Activated CD4-positive, CD25-positive, alpha-beta regulatory T cell treated with anti-CD3 and anti-CD28 coated beads, Interleukin-2, amount 50 U/mL, for 24 hours (primary cell): ENCODE data around the gene LY6G5B.
A peak's percentile ranks its signal among the peaks of the same experiment; 100 is the strongest.
"Not testable (repeated sequence)": the region's sequence is repeated elsewhere in the genome, so short reads cannot be mapped to it uniquely, and the experiment has no call there.

ENCODE experiments used
- ATAC-seq, 2 donors: fragments of 150-1000 bp; cut with Tn5 transposase; one replicate each; pipeline ENCODE4 v1.10.0; 2021; ENCODE audit warnings: mild to moderate bottlenecking in 1 of 2, moderate library complexity in 1 of 2

LY6G5B gene

GRCh38 chr6:31691564-31692108 lies 21.9 kb downstream of the LY6G5B start:
- no peak for ATAC-seq

DNA sequence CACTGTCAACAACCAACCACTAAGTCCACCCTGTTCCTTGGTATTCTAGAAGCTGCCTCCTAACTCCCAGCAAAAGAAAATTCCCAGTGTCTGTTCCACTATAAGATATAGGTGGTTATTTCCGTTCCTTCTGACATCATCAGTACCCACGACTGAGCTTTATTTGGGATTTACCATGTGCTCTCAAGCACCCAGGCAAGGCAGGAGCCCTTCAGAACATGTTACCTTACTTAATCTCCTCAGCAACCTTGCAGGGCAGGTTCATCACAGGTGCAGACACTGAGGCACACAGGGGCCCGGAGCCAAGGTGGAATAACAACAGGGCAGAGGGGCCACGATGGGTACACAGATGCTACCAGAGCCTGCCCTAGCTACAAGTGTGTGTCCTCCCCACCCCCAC lies 22.6 kb downstream of the LY6G5B start:
- no peak for ATAC-seq

DNA sequence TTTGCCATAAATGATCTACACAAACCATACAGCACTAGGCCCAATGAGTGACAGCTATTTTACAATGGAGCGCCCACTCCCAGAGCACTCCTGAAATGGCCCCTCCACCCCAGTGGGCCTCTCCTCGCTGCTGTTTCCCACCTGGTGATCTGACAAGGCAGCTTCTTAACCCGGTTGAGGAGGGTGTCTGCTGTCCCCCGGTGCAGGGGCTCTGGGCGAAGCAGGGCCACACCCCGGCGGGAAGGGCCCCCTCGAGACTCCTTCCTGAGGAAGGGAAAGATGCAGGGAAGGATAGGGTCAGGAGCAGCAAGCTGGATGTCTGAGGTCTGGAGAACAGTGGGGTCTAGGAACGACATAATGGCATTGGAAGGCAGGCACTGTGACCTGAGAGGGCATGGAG lies 23.1 kb downstream of the LY6G5B start:
- ATAC-seq: no peak

- ATAC-seq: no peak
Observed at GRCh38 chr6:31693535-31693934, 23.8 kb downstream of the LY6G5B start.

DNA sequence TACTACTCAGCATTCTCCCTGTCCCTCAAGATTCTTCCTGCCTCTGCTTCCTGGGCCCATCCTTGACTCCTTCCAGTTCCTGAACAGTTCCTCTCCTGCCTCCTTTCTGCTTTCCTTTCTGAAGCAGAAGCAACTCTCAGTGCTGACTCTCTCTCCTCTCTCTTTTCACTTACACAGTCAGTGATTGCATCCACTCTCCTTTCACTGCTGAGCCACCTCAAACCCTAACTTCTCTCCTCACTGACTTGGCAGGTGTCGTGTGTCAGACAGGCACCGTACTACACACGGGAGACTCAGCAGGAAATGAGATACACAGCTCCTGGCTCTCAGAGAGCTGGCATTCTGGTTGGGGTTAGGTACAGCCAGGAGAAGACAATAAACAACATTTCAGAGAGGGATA lies 27.8 kb downstream of the LY6G5B start:
- peak in 1 of 2 donors; percentile 60 for ATAC-seq

- no peak for ATAC-seq
Observed at GRCh38 chr6:31700740-31701401, 31.1 kb downstream of the LY6G5B start.

GRCh38 chr6:31701666-31702404 lies 32.1 kb downstream of the LY6G5B start:
- no peak for ATAC-seq

DNA sequence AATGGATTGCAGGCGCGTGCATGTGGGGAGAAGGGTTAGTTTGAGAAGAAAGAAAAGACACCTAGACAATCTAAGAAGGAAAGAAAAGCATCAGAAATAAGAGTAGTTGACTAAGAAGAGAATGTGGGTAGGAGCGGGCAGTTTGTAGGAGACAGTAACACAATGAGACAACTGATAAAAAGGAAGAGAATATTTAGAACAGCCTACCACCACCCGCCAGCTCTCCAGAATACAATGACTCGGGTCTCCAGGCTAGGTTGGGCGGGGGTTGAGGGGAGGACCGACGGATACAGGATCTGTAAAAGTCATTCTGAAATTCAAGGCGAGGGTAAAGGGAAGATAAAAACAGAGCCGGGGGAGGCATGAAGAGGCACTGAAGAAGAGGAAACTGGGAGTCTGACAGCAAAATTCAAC lies 32.6 kb downstream of the LY6G5B start:
- ATAC-seq: peak; percentile 5 to 11

- ATAC-seq: peak; percentile 96 to 97
Observed at GRCh38 chr6:31702819-31703716, 33.3 kb downstream of the LY6G5B start, which contains the start of gene ABHD16A. TSS of gene ABHD16A (minus strand) at chr6:31703324. CDS start at chr6:31703281, 43 bp downstream.

DNA sequence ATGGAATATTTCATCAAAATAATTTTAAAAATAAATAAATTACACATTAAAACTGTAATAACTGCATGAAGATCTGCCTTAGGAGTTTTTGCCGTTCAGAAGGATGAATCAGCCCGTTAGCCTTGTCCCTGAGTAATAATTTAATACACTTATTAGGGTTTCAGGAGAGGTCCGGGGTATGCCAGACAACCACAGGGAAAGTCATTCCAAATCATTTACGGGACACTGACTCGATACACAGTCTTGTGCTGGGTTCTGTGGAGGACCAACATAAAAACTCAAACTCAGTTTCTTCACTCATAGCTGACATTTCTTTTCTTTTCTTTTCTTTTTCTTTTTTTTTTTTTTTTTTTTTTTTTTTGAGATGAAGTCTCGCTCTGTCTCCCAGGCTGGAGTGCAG lies 36.2 kb downstream of the LY6G5B start:
- no peak for ATAC-seq

- ATAC-seq: no peak
Observed at GRCh38 chr6:31706599-31706998, 36.8 kb downstream of the LY6G5B start, which contains the start of gene LY6G6F. TSS of gene LY6G6F (plus strand) at chr6:31706866. CDS start at chr6:31706907, 41 bp downstream.

- no peak for ATAC-seq
Observed at GRCh38 chr6:31707701-31708100, 37.9 kb downstream of the LY6G5B start.

- ATAC-seq: no peak
Observed at GRCh38 chr6:31708224-31708623, 38.4 kb downstream of the LY6G5B start.

- not testable (repeated sequence) for ATAC-seq
Observed at GRCh38 chr6:31709157-31709556, 39.4 kb downstream of the LY6G5B start.

DNA sequence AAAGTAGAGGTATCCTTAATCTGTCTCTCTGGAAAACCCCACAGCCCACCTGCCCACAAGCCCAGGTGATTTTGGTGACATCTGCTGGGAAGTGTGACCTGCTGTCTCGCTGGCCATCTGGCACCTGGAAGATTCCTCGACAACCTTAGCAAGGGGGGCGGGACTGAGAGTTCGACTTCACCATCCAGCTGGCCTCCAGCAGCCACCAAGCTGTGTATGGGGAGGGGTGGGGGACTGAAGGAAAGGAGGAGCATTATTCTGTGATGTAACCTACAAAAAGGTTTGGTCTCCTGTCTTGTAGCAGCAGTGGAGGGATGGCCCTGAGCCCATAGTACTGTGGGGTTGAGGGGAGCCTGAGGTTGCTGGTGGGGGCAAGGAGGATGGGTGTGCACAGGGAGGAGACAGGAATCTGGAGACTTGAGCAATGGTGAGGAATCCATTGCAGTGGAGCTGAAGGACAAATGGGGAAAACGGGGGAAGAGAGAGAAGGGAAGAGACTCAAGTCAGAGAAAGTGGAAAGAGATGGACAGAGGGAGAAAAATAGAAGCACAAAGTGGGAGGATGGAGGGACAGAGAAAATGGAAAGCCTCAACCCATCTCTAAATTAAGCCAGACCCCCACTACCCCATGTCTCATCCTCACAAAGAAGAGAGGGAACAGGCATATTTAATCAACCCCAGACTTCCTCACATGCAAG lies 40.9 kb downstream of the LY6G5B start:
- no peak for ATAC-seq

DNA sequence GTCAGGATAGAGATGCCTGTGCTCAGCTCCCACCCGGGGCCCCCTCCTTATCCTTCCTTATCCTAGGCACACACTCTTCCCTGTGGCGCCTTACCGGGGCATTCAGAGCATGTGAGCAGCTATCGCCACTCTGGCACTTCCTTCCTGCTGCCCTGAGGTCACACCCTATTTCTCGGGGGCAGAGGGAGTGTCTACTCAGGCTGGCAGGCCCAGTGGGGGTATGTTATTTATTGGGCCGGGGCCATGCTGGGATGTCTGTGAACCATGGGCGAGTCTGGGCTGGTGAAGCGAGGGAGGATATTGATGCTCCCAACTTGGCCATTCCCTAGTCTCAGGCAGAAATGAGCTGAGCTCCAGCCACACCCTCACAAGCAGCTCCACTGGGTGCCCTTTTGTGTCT lies 41.5 kb downstream of the LY6G5B start:
- ATAC-seq: no peak

DNA sequence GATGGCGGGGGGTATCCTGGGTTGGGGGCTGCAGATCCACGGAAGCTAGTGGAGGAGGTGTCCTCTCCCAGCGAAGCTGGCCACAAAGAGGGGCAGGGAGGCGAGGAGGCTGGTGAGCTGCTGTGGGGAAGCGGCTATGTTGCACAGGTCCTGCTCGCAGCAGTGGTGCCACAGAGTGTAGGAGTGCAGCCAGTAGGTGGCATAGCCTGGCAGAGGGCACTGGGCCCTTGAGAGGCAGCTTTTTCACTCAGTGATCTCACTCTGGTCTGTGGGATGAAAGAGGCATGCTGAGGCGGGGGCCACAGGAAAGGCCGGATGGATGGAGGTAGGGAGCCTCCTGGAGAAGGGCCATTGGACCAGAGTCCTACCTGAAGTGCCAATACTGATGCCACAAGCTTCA lies 42.5 kb downstream of the LY6G5B start:
- peak in 1 of 2 donors; percentile 45 for ATAC-seq

DNA sequence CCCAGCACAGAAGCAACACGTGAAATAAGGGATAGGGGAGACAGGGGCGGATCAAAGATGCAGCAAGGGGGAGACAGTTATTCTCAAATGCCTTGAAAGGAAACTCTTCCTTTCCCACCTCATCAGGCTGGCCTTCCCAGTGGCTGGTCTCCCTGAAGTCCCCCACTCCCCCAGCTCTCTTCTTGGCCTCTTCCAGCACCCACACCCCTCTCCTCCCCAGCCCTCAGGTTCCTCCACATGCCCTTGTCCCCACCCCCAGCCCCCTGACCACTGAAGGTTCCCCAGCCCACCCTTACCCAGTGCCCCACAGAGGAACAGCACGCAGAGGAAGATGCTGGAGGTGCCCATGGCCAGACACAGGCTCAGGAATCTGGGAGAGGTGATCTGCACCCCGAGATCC lies 43.7 kb downstream of the LY6G5B start:
- no peak for ATAC-seq

DNA sequence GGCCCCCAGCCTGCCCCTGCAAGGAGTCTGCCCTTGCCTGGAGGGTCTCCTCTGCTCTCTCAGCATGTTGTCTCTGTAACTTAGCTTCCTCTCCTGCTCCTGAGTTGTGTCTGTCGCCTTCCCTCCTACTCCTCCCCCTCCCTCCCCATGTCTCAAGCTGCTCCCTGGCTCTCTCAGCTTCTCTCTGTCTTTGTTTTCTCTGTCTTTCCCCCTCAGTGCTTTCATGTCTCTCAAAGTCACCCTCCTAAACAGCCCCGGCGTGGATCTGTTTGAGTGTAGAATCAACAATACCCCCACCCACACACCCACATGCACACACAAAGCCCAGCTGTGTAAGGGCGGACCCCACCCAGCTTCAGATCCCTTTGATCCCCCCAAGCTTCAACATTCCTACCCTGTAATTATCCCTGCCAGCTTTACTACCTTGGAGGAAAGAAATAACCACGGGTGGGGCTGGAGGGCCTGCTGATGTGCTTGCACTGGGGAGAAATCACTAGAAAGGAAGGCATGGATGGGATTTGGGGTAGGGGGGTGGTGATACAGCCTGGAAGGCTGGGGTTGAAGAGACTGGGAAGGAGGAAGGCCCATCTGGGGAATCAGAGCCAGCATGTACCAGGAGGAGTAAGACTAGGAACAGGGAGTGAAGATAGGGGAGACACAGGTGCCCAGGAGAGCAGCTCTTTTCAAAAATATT lies 44.4 kb downstream of the LY6G5B start:
- ATAC-seq: no peak

GRCh38 chr6:31715022-31715958 lies 45.5 kb downstream of the LY6G5B start, which contains the start of gene LY6G6D:
TSS of gene LY6G6D (plus strand) at chr6:31715348. CDS start at chr6:31715356, 8 bp downstream.
- no peak for ATAC-seq
